Subcutaneous abdominal adipose tissue (tissue), 5 donors: Measurements from ENCODE around the gene CRISPLD2.

ENCODE experiments used
- H3K27ac ChIP-seq: one replicate; pipeline ENCODE4 v1.7.0; 2013; ENCODE audit warnings: low read depth, mild to moderate bottlenecking, inconsistent platforms, low read length, moderate library complexity
- H3K27me3 ChIP-seq, 5 donors: one replicate each; pipeline ENCODE4 v1.7.0; 2013; ENCODE audit warnings: low read length in 5 of 5, inconsistent platforms in 1 of 5; ENCODE audit not compliant: control insufficient read depth in 5 of 5, insufficient read depth in 4 of 5
- H3K36me3 ChIP-seq, 5 donors: one replicate each; pipeline ENCODE4 v1.7.0; 2013; ENCODE audit warnings: low read length in 5 of 5; ENCODE audit not compliant: control insufficient read depth in 5 of 5, insufficient read depth in 5 of 5
- H3K4me1 ChIP-seq, 5 donors: one replicate each; pipeline ENCODE4 v1.7.0; 2013; ENCODE audit warnings: low read length in 5 of 5, mild to moderate bottlenecking in 3 of 5, moderate library complexity in 1 of 5; ENCODE audit not compliant: control insufficient read depth in 5 of 5, insufficient read depth in 5 of 5
- H3K4me3 ChIP-seq, 5 donors: one replicate each; pipeline ENCODE4 v1.7.0; 2013; ENCODE audit warnings: low read length in 5 of 5, low read depth in 1 of 5
- H3K9ac ChIP-seq, 5 donors: one replicate each; pipeline ENCODE4 v1.7.0; 2013; ENCODE audit warnings: low read length in 5 of 5, mild to moderate bottlenecking in 4 of 5, moderate library complexity in 3 of 5
- H3K9me3 ChIP-seq, 5 donors: one replicate each; pipeline ENCODE4 v1.7.0; 2013; ENCODE audit warnings: low read length in 5 of 5; ENCODE audit not compliant: control insufficient read depth in 5 of 5
- donor health status: healthy.
- donor health status: healthy.
- donor health status: healthy.
- donor health status: healthy.
- donor health status: healthy.

Gene CRISPLD2

DNA sequence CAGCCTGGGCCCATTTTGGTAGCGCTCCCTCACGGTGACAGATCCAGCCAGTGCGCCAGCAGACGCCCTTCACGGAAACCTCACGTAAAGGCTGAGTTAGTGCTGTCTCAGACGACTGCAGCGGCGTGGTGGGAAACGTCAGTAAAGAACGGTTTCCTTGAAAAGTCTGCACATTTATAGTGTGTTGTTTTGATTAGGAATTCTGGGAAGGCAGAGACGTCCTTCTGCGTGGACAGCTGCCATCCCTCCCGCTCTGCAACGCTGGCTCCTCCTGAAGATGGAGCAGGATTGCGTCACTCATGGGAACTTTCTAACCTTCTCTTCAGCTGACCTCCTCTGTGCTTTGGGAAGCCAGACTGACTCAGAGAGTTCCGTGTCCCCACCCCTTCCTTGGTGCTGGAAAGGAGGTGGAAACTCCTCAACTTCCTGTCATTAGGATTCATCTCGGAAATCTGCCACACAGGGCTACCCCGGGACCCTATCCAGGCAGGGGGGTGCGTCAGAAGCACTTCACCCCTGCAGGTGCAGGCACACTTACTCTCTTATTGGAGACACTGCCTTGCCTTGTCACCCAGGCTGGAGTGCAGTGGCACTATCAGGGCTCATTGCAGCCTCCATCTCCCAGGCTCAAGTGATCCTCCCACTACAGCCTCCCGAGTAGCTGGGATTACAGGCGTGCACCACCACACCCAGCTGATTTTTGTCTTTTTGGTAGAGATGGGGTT is 24.3 kb upstream of the CRISPLD2 start:
- H3K4me3 ChIP-seq, result peak overlapping the region; percentile 3 to 52 (median 36)
- H3K27ac ChIP-seq, result no peak overlapping the region
- no peaks in the 10 kb centered on the region for H3K36me3 ChIP-seq
- no peaks in the 10 kb centered on the region for H3K27me3 ChIP-seq
- H3K9me3 ChIP-seq, result no peaks in the 10 kb centered on the region
- H3K4me1 ChIP-seq, result peaks cover 2 to 8% (median 7%) of the 10 kb centered on the region in 5 donors
- H3K9ac ChIP-seq, result no peak overlapping the region

DNA sequence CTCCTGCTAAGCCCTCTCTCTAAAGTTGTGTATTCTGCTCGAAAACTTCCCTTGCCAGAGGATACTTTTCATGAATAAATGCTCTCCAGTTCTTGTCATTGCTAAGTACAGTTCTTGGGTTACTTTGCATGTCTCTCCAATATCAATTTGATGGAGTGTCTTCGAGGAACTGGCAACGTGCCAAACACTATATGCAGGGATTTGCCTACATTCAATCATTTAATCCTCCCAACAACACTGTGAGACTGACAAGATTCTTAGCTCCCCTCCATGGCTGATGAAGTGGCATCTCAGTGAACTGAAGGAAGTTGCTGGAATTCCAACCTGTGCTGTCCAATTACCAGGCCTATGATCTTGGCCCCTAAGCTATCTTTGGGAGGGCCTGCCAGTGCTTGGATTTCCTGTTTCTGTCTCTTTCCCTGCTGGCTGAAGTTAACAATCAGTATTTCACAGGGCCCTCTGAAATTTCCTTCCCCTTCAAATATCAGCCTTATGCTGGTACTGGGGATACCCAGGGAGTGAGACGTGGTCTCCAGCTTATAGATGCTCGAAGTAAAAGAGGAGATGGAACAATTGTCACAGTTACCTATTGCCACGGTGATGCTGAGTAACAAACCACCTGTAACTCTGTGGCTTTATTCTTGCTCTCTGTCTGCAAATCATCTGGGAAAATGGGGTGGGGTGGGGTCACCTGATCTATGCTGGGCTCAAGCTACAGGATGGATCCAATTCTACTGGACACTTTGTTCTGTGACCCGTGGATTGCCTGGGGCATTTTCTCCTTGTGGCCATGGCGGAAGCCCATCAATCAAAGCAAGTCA is 19.4 kb upstream of the CRISPLD2 start:
- no peaks in the 10 kb centered on the region for H3K36me3 ChIP-seq
- no peak overlapping the region for H3K27ac ChIP-seq
- H3K4me1 ChIP-seq, result peaks cover 0 to 4% (median 3%) of the 10 kb centered on the region in 5 donors
- no peak overlapping the region for H3K9ac ChIP-seq
- peaks cover 0 to 3% (median 3%) of the 10 kb centered on the region in 5 donors for H3K27me3 ChIP-seq
- no peaks in the 10 kb centered on the region for H3K9me3 ChIP-seq
- no peak overlapping the region for H3K4me3 ChIP-seq

DNA sequence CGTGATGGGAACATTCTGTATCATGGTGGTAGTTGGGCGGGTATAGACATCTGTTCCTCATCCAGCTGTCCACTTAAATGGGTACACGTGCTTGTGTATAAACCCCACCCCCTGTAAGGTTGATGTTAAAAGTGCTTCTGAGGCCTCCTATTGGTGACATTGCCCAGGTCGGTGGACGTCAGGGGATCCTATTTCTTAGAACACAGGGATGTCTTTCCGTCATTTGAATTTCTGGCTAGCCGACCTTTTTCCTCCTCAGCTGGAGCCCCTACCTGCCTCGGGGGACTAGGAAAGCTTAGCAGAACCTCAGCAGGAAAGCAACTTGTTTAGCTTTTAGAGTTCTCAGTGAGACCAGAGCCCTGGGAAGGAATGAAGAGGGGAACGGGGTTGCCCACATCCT is 16.6 kb upstream of the CRISPLD2 start:
- no peaks in the 10 kb centered on the region for H3K36me3 ChIP-seq
- H3K9me3 ChIP-seq, result no peaks in the 10 kb centered on the region
- peaks cover 2 to 14% (median 9%) of the 10 kb centered on the region in 5 donors for H3K4me1 ChIP-seq
- no peak overlapping the region for H3K9ac ChIP-seq
- H3K27ac ChIP-seq, result no peak overlapping the region
- no peak overlapping the region for H3K4me3 ChIP-seq
- H3K27me3 ChIP-seq, result peaks cover 0 to 11% (median 3%) of the 10 kb centered on the region in 5 donors

DNA sequence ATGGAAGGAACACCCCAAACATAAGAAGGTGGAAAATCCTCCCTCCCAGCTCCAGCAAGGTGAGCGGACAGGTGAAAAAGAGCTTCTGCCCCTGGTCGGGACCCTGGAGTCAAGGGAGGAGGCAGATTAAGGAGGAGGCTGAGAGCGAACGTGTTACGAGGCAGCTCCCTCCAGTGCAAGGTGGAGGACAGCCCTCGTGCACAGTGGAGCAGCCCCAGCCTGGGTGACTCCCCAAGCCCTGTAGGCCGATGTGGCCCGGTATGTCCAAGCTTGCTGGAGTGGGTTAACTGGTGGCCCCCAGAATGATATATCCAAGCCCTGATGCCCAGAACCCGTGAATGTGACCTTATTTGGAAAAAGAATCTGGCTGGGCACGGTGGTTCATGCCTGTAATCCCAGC is 15.5 kb upstream of the CRISPLD2 start:
- H3K27me3 ChIP-seq, result peaks cover 0 to 11% (median 3%) of the 10 kb centered on the region in 5 donors
- no peaks in the 10 kb centered on the region for H3K9me3 ChIP-seq
- H3K36me3 ChIP-seq, result no peaks in the 10 kb centered on the region
- peaks cover 2 to 14% (median 9%) of the 10 kb centered on the region in 5 donors for H3K4me1 ChIP-seq
- no peak overlapping the region for H3K4me3 ChIP-seq
- H3K27ac ChIP-seq, result no peak overlapping the region
- no peak overlapping the region for H3K9ac ChIP-seq

DNA sequence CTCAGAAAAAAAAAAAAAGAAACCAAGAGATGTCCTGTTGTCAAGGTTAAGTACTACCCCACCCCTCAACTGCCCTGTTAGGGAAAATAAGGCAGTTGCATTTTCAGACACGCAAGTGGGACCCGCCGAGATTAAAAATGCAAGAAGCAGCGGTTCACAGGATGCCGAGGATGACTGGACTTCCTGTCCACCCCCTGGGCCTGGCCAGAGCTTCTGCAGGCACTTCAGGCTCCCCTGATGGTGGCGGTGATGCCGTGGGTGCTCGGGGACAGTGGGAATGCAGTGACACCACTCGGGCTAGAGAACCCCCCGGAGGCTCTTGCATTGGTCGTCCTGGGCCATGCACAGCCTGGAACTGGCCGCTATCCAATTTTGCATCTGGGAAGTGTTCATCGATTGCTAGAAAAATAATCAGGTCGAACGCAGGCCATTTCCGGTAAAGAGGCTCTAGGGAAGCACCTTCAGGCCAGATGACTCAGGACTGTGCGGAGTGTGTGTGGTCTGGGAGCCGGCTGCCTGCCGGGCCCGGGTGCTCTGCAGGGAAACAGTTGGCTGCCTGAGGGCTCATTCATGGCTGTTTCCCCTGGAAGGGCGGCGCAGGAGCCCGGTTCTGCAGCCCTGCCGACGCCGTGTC is 13.4 kb upstream of the CRISPLD2 start:
- Histone ChIP-seq H3K4me1 (peaks cover 2 to 25% (median 15%) of the 10 kb centered on the region in 5 donors), H3K27me3 (peaks cover 0 to 19% (median 3%) of the 10 kb centered on the region in 5 donors), H3K27ac (no peak overlapping the region), H3K36me3 (no peaks in the 10 kb centered on the region), H3K4me3 (peak overlapping the region in 2 of 5 donors; percentile 6 to 28), H3K9me3 (peaks cover 0 to under 1% (median 0%) of the 10 kb centered on the region in 5 donors), H3K9ac (no peak overlapping the region)

DNA sequence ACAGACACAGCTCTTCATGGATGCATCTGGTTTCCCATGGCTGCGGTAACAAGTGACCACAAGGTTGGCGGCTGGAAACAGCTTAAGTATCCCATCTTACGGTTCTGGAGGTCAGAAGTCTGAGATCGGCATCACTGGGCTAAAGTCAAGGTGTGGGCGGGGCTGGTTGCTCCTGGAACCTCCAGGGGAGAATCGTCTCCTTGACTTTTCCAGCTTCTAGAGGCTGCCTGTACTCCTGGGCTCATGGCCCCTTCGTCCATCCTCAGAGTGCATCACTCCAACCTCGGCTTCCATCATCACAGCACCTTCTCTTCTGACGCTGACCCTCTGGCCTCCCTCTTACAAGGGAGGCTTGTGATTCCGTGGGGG is 12.9 kb upstream of the CRISPLD2 start:
- H3K36me3 ChIP-seq, result no peaks in the 10 kb centered on the region
- H3K9ac ChIP-seq, result no peak overlapping the region
- no peak overlapping the region for H3K27ac ChIP-seq
- H3K27me3 ChIP-seq, result peaks cover 0 to 19% (median 5%) of the 10 kb centered on the region in 5 donors
- H3K4me1 ChIP-seq, result peaks cover 2 to 26% (median 15%) of the 10 kb centered on the region in 5 donors
- H3K4me3 ChIP-seq, result peak overlapping the region in 1 of 5 donors; percentile 28
- peaks cover 0 to 4% (median 0%) of the 10 kb centered on the region in 5 donors for H3K9me3 ChIP-seq

DNA sequence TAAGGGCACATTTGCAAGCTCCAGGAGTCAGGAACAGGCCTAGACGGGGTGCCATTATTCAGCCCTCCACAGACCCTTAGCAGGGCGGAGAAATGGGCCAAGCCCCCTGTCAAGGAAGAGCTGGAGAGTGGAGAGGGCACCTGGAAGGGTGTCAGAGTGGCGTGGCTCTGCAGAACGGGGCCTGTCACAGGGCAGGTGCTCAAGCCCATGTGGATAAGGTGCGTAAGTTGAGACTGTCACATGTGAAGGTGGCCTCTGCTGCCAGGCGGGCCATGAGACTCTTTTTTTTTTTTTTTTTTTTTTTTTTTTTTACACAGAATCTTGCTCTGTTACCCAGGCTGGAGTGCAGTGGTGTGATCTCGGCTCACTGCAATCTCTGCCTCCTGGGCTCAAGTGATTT is 12.0 kb upstream of the CRISPLD2 start:
- no peaks in the 10 kb centered on the region for H3K36me3 ChIP-seq
- peaks cover 2 to 26% (median 15%) of the 10 kb centered on the region in 5 donors for H3K4me1 ChIP-seq
- H3K27ac ChIP-seq, result no peak overlapping the region
- peaks cover 0 to 4% (median 0%) of the 10 kb centered on the region in 5 donors for H3K9me3 ChIP-seq
- no peak overlapping the region for H3K4me3 ChIP-seq
- H3K27me3 ChIP-seq, result peaks cover 0 to 22% (median 3%) of the 10 kb centered on the region in 5 donors
- H3K9ac ChIP-seq, result no peak overlapping the region

DNA sequence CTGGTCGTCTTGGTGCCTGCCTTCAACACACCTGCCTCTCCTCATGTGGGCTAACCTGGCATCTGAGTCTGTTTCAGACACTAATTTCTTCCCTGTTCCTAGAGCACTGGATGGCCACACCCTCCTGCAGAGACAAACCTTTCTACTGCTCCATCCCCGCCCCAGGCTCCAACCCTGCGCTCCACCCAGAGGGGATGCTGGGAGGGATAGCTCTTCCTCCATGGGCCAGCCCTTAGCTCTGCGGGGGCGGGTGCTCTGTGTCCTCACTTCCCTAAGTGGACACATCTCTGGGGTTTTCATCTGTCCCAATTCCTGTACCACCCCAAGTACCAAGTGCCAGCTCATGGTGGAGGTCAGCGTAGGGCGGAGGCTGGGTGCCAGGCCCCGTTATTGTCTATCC is 11.0 kb upstream of the CRISPLD2 start:
- Histone ChIP-seq H3K36me3 (no peaks in the 10 kb centered on the region), H3K27ac (no peak overlapping the region), H3K4me1 (peaks cover 2 to 26% (median 15%) of the 10 kb centered on the region in 5 donors), H3K4me3 (no peak overlapping the region), H3K9ac (no peak overlapping the region), H3K27me3 (peaks cover 0 to 19% (median 3%) of the 10 kb centered on the region in 5 donors), H3K9me3 (peaks cover 0 to 4% (median 0%) of the 10 kb centered on the region in 5 donors)

DNA sequence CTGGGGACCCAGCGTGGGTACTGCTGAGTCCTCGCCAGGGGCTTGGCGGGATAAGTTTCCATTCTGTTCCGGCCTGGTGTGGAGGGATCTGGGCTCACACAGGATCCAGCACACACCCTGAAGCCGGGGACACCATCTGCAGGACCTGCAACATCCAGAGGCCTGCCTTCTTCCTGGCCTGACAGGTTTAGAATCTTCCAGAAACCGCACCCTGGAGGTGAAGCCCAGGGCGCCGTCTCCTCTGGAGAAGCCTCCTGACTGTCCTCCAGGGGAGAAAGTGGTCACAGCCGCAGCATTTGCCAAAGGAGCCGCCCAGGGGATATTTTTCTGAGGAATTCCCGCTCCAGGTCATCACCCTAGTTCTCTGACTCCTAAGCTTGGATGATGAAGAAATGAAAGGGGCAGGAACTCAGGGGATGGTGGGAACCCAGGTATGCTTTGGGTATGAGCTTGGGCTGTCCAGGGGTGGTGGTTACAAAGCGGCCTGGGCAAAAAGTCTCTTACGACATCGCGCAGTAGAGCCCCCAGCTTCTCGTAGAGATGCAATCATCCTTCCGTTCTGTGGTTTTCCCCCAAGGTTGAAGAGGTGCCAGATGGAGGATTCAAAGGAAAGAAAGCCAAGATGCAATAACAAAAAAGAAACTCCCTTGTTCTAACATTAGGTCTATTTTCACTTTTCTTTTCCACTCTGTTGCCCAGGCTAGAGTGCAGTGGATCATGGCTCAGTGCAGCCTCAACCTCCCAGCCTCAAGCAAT is 9.1 kb upstream of the CRISPLD2 start:
- Histone ChIP-seq H3K9me3 (peaks cover 0 to 5% (median 0%) of the 10 kb centered on the region in 5 donors), H3K27ac (no peak overlapping the region), H3K9ac (no peak overlapping the region), H3K4me1 (peaks cover 2 to 30% (median 18%) of the 10 kb centered on the region in 5 donors), H3K27me3 (peaks cover 3 to 19% (median 11%) of the 10 kb centered on the region in 5 donors), H3K4me3 (no peak overlapping the region), H3K36me3 (no peaks in the 10 kb centered on the region)
